Activated CD4-positive, alpha-beta T cell treated with anti-CD3 and anti-CD28 coated beads for 36 hours (primary cell): ENCODE data around the gene NOXO1. TPM values are rescaled to one million over a fixed set of nuclear protein-coding genes. Genes with fewer than 3 reads are reported as not detected.
A peak's percentile ranks its signal among the peaks of the same experiment; 100 is the strongest.

Experiments
- ATAC-seq: fragments of 200-7000 bp; cut with Tn5 transposase; one replicate; pipeline ENCODE4 v1.10.0; 2021; ENCODE audit warnings: mild to moderate bottlenecking, moderate library complexity
- CTCF ChIA-PET: fragments of 350-600 bp; sonication (Branson Sonifier 250); formaldehyde crosslinking; loops from one replicate; lab custom pipeline; 2021; ENCODE audit warnings: antibody characterized with exemption; lab: Charles Lee
- POLR2A ChIA-PET: fragments of 350-600 bp; sonication (Branson Sonifier 250); formaldehyde crosslinking; loops from one replicate; lab custom pipeline; 2021; ENCODE audit warnings: antibody characterized with exemption, inconsistent platforms; lab: Charles Lee
- DNase-seq: peaks from one replicate; pipeline ENCODE4 v3.0.0-alpha.2; 2020
- H3K27ac Mint-ChIP-seq: one replicate; pipeline ENCODE4 v1.8.0; 2021; ENCODE audit warnings: mixed read lengths
- H3K27me3 Mint-ChIP-seq: one replicate; pipeline ENCODE4 v1.8.0; 2021; ENCODE audit warnings: mixed read lengths
- H3K36me3 Mint-ChIP-seq: one replicate; pipeline ENCODE4 v1.8.0; 2021; ENCODE audit warnings: low read depth, mixed read lengths
- H3K4me1 Mint-ChIP-seq: one replicate; pipeline ENCODE4 v1.8.0; 2021; ENCODE audit warnings: mixed read lengths
- H3K4me3 Mint-ChIP-seq: one replicate; pipeline ENCODE4 v1.8.0; 2021; ENCODE audit warnings: mild to moderate bottlenecking, moderate library complexity, mixed read lengths
- H3K9me3 Mint-ChIP-seq: one replicate; pipeline ENCODE4 v1.8.0; 2021; ENCODE audit warnings: low read depth, mixed read lengths
- intact Hi-C, 2 experiments: fragments of 100-400 bp; cut with DNase I in 1 of 2; cut with micrococcal nuclease in 1 of 2; formaldehyde crosslinking; loops; one replicate each; pipeline versions ENCODE4 v1.14.2 to v1.15.1; 2022 to 2024; cut with DNase I, micrococcal nuclease
- total RNA-seq, 2 experiments: library from RNA; stranded (reverse); gene quantifications; one replicate each; pipeline ENCODE4 v1.2.3, GENCODE V29; 2021

Gene NOXO1
- total RNA-seq, 2 experiments from 2014 or later = not detected

DNA sequence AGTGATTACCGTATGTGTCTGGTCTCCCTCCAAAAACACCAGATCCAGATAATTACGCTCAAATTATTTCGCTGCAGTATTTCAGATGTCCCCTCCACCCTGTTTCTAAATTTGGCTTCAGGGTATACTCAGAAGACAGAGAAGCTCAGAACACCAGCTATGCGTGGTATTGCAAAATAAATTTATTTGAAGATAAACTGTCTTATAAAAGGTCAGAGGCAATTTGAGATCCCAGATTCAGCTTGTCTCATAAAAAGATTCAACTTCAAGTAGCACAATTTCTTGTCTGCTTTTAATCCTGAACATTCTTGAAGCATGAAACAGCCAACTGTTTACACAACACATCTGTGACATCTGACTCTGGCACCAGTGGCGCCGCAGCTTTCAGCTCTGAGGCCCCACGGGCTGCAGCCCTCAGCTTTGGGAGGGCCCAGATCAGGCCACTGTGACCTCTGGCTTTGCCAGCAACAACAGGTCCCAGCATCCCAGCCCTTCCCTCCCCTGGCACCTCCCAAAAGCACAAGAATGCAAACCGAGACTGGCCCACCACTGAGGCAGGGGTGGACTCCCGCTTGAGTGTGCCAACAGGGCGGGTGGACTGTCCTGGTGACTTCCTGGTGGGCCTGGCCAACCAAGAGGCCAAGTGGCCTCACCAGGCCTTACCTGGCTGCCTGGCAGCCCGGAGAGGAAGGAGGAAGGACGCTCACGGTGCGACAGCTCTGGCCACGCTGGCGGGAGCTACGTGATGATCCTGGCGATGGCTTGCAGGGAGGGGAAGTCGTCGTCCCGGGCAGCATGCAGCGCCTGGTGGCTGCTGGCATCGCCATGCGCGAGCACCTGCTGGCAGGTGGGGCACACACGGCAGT, 16.5 kb upstream of the NOXO1 start:
- intact Hi-C loops = loop anchor here in 1 of 2 experiments (10.0 kb wide), 1 partner anchor 517 kb away; the partner anchor contains the start of gene ATP6V0C
- H3K4me1 Mint-ChIP-seq = peaks cover 17% of the 10 kb centered on the region
- CTCF ChIA-PET = no interaction called here
- DNase-seq (no peak), ATAC-seq (no peak)
- no peaks in the 10 kb centered on the region for H3K9me3 Mint-ChIP-seq
- no peak overlapping the region for H3K27ac Mint-ChIP-seq
- H3K27me3 Mint-ChIP-seq = no peaks in the 10 kb centered on the region
- POLR2A ChIA-PET = no interaction called here
- peaks cover 21% of the 10 kb centered on the region for H3K36me3 Mint-ChIP-seq
- no peak overlapping the region for H3K4me3 Mint-ChIP-seq

DNA sequence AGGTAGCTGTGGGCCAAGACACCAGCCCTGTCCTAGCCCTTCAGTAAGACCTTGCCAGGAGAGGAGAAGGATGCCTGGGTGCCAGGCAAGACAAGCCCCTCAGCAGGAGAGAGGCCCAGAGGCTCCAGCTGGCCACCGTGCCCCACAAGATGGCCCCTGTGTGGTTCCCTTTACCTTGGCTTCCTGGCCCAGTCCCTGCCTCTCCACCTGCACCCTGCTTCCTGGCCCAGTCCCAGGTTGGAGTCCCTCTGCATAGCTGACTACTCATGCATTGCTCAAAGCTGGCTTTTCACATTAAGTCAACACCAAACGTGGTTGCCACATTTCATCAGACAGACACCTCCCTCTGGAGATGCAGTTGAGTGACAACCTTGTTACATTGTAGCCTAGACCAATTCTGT, 12.5 kb upstream of the NOXO1 start:
- no peaks in the 10 kb centered on the region for H3K9me3 Mint-ChIP-seq
- intact Hi-C loops = loop anchor here (2.0 to 10.0 kb wide), 6 partner anchors 15 to 521 kb away; partner anchors contain the start of genes ATP6V0C (in 1 of the 2), CRAMP1 (in 1 of the 2), EME2 (in 1 of the 2) and IFT140 (in 1 of the 2)
- DNase-seq (peak; percentile 75), ATAC-seq (peak; percentile 49)
- H3K27ac Mint-ChIP-seq = peak overlapping the region; percentile 42
- H3K36me3 Mint-ChIP-seq = peaks cover 10% of the 10 kb centered on the region
- H3K4me1 Mint-ChIP-seq = peaks cover 27% of the 10 kb centered on the region
- ChIA-PET CTCF (interaction anchor here (0.5 to 1.6 kb wide), 5 partner anchors 10 to 146 kb away, joined by 3 to 12 read pairs (median 3); partner anchors contain the start of genes NTHL1 and TSC2), POLR2A (interaction anchor here (0.6 to 1.2 kb wide), 3 partner anchors 10 to 29 kb away, joined by 3 to 9 read pairs (median 7); partner anchors contain the start of gene RPS2)
- H3K27me3 Mint-ChIP-seq = peaks cover 12% of the 10 kb centered on the region
- H3K4me3 Mint-ChIP-seq = no peak overlapping the region

DNA sequence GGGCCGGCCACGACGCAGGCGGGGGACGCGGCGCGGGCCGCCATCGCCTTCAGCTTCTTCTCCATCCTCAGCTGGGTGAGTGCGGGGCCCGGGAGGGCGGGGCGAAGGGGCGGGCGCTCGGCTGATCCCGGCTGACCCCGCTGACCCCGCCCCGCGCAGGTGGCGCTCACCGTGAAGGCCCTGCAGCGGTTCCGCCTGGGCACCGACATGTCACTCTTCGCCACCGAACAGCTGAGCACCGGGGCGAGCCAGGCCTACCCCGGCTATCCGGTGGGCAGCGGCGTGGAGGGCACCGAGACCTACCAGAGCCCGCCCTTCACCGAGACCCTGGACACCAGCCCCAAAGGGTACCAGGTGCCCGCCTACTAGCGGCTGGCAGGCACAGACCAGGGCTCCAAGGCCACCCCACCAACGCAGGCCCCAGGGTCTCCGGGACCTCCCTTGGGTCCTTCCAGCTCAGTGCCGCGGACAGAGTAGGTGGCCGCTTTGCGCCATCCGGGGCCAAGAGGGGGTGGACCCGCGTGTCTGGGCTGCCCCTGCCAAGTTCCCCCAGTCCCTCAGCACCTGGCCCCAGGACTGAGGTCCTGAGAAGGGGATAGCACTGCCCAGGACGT, 11.5 kb upstream of the NOXO1 start:
- intact Hi-C loops = loop anchor here (1.0 to 10.0 kb wide), 17 partner anchors 16 to 522 kb away; partner anchors contain the start of genes RPS2 (in 2 of the 2), ATP6V0C (in 1 of the 2), CCNF (in 1 of the 2) and CRAMP1 (in 1 of the 2)
- Mint-ChIP-seq H3K4me1 (peaks cover 27% of the 10 kb centered on the region), H3K27ac (no peak overlapping the region), H3K9me3 (no peaks in the 10 kb centered on the region), H3K36me3 (peaks cover 4% of the 10 kb centered on the region), H3K27me3 (peaks cover 15% of the 10 kb centered on the region), H3K4me3 (no peak overlapping the region)
- ChIA-PET CTCF (interaction anchor here (1.2 to 1.6 kb wide), 3 partner anchors 11 to 162 kb away, joined by 6 to 12 read pairs (median 7); partner anchors contain the start of gene TRAF7), POLR2A (interaction anchor here (1.5 to 1.8 kb wide), 2 partner anchors 11 to 162 kb away, joined by 4 to 7 read pairs; partner anchors contain the start of genes NOXO1 and TRAF7)
- DNase-seq = peak; percentile 28
- ATAC-seq = no peak

DNA sequence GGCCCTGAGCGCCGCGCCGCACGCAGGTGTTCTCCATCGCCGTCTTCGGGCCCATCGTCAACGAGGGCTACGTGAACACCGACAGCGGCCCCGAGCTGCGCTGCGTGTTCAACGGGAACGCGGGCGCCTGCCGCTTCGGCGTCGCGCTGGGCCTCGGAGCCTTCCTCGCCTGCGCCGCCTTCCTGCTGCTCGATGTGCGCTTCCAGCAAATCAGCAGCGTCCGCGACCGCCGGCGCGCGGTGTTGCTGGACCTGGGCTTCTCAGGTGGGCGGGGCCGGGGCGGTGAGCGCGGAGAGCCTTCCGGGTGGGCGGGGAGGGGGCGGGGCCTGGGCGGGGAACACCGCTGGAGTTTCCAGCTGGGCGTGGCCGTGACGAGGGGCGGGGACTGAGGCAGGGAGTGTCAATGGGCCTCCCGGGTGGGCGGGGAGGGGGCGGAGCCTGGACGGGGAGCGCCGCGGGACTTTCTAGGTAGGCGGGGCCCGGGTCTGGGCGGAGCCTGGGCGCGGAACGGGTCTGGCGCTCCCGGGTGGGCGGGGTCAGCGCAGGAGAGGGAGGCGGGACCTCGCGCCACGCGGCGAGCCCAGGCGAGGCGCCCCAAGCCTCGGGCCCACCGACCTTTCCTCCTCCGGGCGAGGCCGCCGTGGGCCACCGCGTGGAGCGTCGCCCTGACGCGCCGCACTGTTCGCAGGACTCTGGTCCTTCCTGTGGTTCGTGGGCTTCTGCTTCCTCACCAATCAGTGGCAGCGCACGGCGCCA, 10.9 kb upstream of the NOXO1 start:
- ATAC-seq (peak; percentile 70), DNase-seq (peak; percentile 100)
- Mint-ChIP-seq H3K36me3 (peaks cover 3% of the 10 kb centered on the region), H3K27me3 (peaks cover 15% of the 10 kb centered on the region), H3K4me1 (peaks cover 27% of the 10 kb centered on the region), H3K4me3 (peak overlapping the region; percentile 56), H3K27ac (no peak overlapping the region), H3K9me3 (no peaks in the 10 kb centered on the region)
- intact Hi-C loops = loop anchor here (1.0 to 10.0 kb wide), 17 partner anchors 17 to 523 kb away; partner anchors contain the start of genes RPS2 (in 2 of the 2), ATP6V0C (in 1 of the 2), CCNF (in 1 of the 2) and CRAMP1 (in 1 of the 2)
- CTCF ChIA-PET = interaction anchor here (1.2 kb wide), 1 partner anchor 163 kb away, joined by 7 read pairs; the partner anchor contains the start of gene TRAF7
- POLR2A ChIA-PET = interaction anchor here (1.5 to 2.0 kb wide), 3 partner anchors 11 to 163 kb away, joined by 4 to 13 read pairs (median 7); partner anchors contain the start of genes NOXO1, RPS2 and TRAF7

DNA sequence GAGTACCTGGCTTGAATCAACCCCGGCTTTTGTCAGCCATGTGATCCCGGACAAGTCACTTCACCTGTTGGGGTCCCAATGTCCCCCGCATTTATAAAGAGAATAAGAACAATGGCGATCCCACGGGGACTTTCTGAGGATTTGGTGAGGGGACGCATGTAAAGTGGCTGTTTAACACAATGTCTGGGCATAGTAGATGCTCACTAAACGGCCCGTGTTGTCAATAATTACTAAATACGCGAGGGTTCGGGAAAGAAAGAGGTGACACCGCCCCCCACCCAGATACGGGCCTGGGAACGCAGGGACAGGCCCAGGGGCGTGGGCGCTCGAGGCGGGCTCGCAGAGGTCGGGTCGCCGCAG, 10.3 kb upstream of the NOXO1 start:
- intact Hi-C loops = loop anchor here in 1 of 2 experiments (5.0 to 10.0 kb wide), 3 partner anchors 219 to 523 kb away; partner anchors contain the start of genes ATP6V0C, CRAMP1, EME2 and IFT140
- POLR2A ChIA-PET = interaction anchor here (1.5 to 2.0 kb wide), 3 partner anchors 10 to 163 kb away, joined by 4 to 13 read pairs (median 7); partner anchors contain the start of genes NOXO1, RPS2 and TRAF7
- H3K9me3 Mint-ChIP-seq = no peaks in the 10 kb centered on the region
- H3K27ac Mint-ChIP-seq = peak overlapping the region; percentile 19
- ATAC-seq (no peak), DNase-seq (no peak)
- H3K4me1 Mint-ChIP-seq = peaks cover 24% of the 10 kb centered on the region
- H3K36me3 Mint-ChIP-seq = peaks cover 8% of the 10 kb centered on the region
- peak overlapping the region; percentile 56 for H3K4me3 Mint-ChIP-seq
- peaks cover 15% of the 10 kb centered on the region for H3K27me3 Mint-ChIP-seq
- CTCF ChIA-PET = interaction anchor here (1.2 to 1.5 kb wide), 2 partner anchors 149 to 164 kb away, joined by 6 to 7 read pairs; partner anchors contain the start of gene TRAF7

DNA sequence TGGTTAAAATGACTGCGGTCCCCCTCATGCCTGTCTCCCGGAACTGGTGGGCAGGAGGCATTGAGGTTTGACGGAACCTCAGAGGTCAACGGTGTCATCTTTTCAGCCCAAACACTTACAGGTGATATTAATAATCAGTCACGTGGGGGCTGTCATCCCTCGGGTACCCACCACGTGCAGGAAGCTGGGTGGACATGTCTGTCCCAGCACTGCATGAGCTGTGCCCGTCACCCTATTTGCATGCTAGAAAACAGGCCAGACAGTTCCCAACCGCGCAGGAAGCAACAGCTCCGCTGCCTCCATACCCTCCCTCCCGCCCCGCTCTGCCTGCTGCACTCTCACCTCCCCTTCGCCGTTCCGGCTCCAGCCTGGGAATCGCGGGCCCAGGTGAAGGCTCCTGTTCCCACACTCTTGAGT, 9.9 kb upstream of the NOXO1 start:
- CTCF ChIA-PET = interaction anchor here (1.5 kb wide), 1 partner anchor 149 kb away, joined by 6 read pairs; no protein-coding TSS in a partner anchor
- DNase-seq = peak; percentile 72

DNA sequence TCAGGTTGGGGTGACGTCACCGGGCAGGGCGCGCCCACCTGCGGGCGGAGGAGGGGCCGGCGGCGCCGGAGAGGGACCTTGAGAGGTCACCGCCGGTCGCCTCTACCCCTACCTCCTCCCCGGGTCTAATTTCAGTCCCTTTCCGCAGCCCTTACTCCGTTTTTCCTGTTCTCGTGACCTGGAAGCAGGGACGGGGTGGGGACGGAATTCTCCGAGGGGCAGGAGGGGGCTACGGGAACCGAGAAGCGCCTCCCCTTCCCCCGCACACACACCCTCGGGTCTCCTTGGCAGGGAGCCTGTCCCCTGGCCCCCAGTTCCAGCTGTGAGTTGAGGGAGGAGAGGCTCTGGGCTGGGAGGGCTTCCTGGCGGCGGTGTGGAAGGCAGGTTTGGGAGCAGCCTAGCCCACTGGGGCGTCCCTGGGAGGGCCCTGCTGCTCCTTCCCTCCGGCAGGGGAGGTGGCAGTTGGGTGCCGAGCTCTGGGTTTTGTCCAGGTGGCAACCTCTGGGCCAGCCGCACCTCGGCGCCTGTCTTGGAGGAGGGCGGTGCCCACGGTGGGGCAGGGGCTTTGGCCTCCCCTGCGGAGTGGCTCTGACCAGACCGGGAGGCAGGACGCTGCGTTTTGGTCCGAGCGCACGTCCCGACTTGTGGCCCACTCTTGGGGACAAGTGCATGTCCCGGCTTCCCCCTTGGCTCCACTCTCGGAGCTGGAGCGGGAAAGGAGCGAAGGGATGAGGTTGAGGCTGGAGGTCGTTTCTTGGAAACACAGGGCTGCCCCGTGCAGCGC, 9.3 kb upstream of the NOXO1 start:
- ATAC-seq = no peak
- H3K4me1 Mint-ChIP-seq = peaks cover 19% of the 10 kb centered on the region
- ChIA-PET POLR2A (interaction anchor here (0.7 to 2.0 kb wide), 3 partner anchors 9 to 525 kb away, joined by 3 to 13 read pairs (median 4); partner anchors contain the start of genes NOXO1 and RPS2), CTCF (interaction anchor here (1.5 kb wide), 1 partner anchor 150 kb away, joined by 6 read pairs; no protein-coding TSS in a partner anchor)
- intact Hi-C loops = loop anchor here in 1 of 2 experiments (5.0 to 10.0 kb wide), 3 partner anchors 218 to 524 kb away; partner anchors contain the start of genes ATP6V0C, CRAMP1, EME2 and IFT140
- peaks cover 15% of the 10 kb centered on the region for H3K27me3 Mint-ChIP-seq
- peaks cover 15% of the 10 kb centered on the region for H3K36me3 Mint-ChIP-seq
- H3K9me3 Mint-ChIP-seq = no peaks in the 10 kb centered on the region
- H3K4me3 Mint-ChIP-seq = peak overlapping the region; percentile 56
- H3K27ac Mint-ChIP-seq = peak overlapping the region; percentile 51
- DNase-seq = peak; percentile 70

More for the DNA sequence above, 9.9 kb upstream of the NOXO1 start:
- intact Hi-C loops = loop anchor here in 1 of 2 experiments (5.0 to 10.0 kb wide), 3 partner anchors 219 to 524 kb away; partner anchors contain the start of genes ATP6V0C, CRAMP1, EME2 and IFT140
- H3K36me3 Mint-ChIP-seq = peaks cover 11% of the 10 kb centered on the region
- no peaks in the 10 kb centered on the region for H3K9me3 Mint-ChIP-seq
- peak; percentile 42 for ATAC-seq
- peaks cover 15% of the 10 kb centered on the region for H3K27me3 Mint-ChIP-seq
- H3K4me1 Mint-ChIP-seq = peaks cover 21% of the 10 kb centered on the region
- H3K27ac Mint-ChIP-seq = peak overlapping the region; percentile 51
- peak overlapping the region; percentile 56 for H3K4me3 Mint-ChIP-seq
- POLR2A ChIA-PET = interaction anchor here (1.5 to 2.0 kb wide), 3 partner anchors 10 to 164 kb away, joined by 4 to 13 read pairs (median 7); partner anchors contain the start of genes NOXO1, RPS2 and TRAF7

DNA sequence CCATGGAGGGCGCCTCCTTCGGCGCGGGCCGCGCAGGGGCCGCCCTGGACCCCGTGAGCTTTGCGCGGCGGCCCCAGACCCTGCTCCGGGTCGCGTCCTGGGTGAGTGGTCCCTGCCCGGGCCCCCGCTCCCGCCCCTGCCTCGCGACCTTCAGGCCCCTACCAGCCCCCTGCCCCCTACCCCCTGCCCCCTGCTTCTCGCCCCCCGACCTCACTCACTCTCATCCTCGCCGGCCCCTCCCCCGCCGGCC, 8.8 kb upstream of the NOXO1 start:
- Mint-ChIP-seq H3K9me3 (no peaks in the 10 kb centered on the region), H3K27me3 (peaks cover 15% of the 10 kb centered on the region), H3K4me3 (no peak overlapping the region), H3K27ac (no peak overlapping the region), H3K36me3 (peaks cover 15% of the 10 kb centered on the region), H3K4me1 (peaks cover 22% of the 10 kb centered on the region)
- intact Hi-C loops = loop anchor here in 1 of 2 experiments (5.0 to 10.0 kb wide), 3 partner anchors 218 to 525 kb away; partner anchors contain the start of genes ATP6V0C, CRAMP1, EME2 and IFT140
- ATAC-seq (no peak), DNase-seq (no peak)
- POLR2A ChIA-PET = interaction anchor here (2.0 kb wide), 1 partner anchor 25 kb away, joined by 13 read pairs; the partner anchor contains the start of gene RPS2
- CTCF ChIA-PET = interaction anchor here (1.5 kb wide), 1 partner anchor 151 kb away, joined by 6 read pairs; no protein-coding TSS in a partner anchor
